Retina (tissue), 1 donor: ENCODE measurements around the gene CEP126.

ENCODE experiments used
- DNase-seq: peaks from one replicate; pipeline ENCODE4 v3.0.0-alpha.2; 2016

CEP126 gene

DNA sequence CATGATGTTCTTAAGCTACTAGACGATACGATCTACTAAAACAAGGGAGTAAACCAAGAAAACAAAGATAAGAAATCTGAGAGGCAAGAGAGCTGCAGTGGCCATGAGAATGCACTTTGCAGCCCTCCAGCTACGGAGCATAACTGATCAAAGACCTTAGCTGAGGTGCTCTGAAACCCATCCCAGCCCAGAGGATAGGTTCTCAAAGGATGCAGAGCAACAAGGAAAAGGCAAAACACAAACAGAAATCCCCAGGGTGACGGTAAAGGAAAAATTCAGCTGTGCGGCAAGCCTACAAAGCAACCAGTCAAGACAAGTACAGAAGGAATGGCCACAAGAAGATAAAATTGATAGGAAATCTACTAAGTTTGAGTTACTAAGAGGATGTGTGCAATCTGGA, 99.9 kb downstream of the CEP126 start:
- no peak for DNase-seq

DNA sequence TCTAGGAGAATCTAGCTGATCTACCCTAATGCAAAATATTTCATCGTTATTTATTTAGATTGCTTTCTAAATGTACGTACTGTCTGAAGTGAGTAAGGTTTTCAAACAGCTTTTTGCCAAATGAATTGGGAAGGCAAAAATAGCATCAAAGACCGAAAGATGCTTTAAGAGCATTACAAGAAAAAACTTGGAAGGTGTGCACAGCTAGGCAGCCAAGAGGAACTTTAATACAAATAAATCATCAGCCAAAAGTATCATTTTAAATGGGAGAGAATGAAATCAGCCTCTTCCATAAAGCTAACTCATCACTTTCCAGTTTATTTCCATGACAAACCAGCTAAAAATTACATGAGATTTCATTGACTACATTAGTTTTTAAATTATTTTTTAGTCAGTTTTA, 102.2 kb downstream of the CEP126 start:
- no peak for DNase-seq

DNA sequence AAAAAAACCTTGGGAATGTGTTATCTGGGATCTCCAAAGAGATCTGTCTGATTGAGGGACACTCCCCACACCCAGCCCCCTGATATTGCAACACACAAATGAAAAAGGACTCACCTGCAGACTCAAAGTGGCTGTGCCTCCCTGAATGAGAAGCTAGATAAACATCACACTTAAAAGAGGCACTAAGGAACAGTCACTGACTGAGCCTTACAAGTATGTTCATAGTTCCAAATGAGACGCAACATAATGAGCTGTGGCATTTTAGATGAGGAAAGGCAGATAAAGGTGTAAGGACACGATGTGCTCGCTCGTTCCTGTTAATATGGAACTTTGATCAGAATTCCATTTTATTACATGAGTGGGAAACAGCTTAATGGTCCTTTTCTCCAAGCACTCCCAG, 111.4 kb downstream of the CEP126 start:
- DNase-seq = no peak

DNA sequence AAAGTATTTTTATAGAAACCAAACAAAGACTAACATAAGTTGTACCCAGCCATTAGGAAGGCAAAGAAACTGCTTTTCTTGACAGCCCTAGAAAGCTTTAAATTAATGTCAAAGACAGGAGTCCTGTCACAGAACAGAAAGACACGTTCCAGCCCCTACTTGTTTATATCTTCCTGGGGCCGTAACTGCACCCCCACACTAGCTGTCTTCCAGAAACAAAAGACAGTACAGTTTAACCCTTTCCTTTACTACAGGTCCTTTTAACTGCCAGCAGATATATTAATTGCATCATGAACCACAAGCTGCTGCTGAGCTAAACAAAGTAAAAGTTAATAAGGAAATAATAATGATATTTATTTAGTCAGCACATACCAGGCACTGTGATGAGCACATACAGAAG, 112.1 kb downstream of the CEP126 start:
- no peak for DNase-seq

DNA sequence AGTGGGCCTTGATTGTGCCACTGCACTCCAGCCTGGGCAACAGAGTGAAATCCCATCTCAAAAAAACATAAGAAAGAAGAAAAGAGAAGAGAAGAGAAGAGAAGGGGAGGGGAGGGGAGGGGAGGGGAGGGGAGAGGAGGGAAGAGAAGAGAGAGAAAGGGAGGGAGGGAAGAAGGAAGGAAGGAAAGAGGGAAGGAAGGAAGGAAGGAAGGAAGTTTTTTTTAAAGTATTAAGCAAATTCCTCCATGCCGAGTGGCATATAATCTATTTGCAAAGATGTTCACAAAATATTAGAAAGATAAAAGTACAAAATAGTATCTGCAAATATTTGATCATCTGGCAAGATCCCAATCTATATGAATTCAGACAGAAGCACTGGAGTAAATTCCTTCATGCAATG, 121.9 kb downstream of the CEP126 start:
- no peak for DNase-seq

DNA sequence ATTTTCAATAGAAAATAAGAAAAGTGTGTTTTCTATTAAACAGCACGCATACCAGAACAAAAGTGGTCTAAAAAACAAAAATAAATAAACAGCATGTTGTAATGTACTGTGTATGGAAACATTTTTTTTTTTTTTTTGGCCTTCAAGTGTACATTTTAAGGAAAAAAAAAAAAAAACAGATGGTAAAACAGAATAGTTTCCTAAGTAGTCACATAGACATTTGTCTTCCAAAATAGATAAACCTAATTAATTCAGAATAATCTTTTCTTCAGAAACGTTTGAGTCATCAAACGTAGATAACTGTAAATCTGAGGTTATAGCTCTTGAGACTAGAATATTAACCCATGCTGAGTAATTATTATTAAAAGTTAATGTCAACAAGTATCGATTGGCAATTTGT, 132.0 kb downstream of the CEP126 start:
- DNase-seq = no peak

DNA sequence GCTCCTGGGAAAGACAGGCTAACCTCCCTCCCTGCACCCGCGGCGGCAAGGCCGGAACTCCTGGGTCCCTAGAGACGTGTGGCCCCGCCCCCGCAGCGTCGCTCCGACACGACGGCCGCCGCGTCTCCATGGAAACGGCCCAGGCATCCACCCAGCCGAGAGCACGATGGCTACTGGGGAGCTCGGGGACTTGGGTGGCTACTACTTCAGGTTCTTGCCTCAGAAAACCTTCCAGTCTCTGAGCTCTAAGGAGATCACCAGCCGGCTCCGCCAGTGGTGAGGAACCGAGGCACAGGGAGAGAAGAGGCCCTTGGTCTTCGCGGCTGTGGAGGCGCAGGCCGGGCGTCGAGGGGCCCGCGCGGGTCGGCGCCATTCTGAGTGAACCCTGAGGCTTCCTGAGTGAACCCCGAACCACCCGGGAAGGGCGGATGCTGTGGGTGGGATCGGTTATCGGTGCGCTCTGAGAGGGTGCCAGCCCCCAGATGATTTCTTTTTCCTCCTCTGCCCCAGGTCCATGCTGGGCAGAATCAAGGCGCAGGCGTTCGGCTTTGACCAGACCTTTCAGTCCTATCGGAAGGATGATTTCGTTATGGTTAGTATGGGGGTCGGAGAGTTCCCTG, 132.6 kb downstream of the CEP126 start, which contains the start of gene CFAP300:
TSS of gene CFAP300 (plus strand) at position 133 of the 620 bp plus-strand sequence. CDS start at position 167, 34 bp downstream.
- peak; percentile 93 for DNase-seq
